ENCODE data around the gene SASH1. TPM values are rescaled to one million over a fixed set of nuclear protein-coding genes. Genes with fewer than 3 reads are reported as not detected.

SASH1 gene
- total and polyA plus RNA-seq, 2 of the 8 experiments (the other 6 are each of a cell fraction or from before 2014, with no cell fraction given), result 6.0 to 20.2 TPM

DNA sequence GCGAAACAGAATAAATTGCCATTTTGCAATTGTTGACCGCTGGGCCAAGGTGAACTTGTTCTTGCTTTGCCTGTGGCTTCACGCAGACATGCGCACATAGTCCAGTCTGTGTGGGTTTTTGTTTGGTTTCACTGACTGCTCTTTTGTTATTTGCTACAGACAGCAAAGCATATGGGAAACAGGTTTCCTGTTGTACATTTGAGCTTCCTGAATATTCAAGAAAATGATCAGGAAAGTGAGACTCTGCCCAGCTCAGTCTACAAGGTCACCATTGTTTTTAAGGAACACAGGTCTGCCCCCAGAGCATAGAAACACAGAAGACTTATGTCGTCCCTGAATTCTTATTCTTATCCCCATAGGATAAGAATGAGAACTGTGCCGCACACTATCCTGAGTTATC, 55.6 kb downstream of the SASH1 start:
- H3K4ac ChIP-seq (replicated peaks; ENCODE audit: insufficient read length, low read depth, low read length), result no peak overlapping the region
- H2AFZ ChIP-seq (ENCODE audit: low read length), result no peak overlapping the region
- no peaks in the 10 kb centered on the region for H3K9me3 ChIP-seq (ENCODE audit: insufficient read depth in 2 of 2, low read depth in 1 of 2, low read length in 1 of 2)
- no peak overlapping the region for H3K56ac ChIP-seq (replicated peaks; ENCODE audit: insufficient read length, low read depth, low read length)
- no peak overlapping the region for H3K27ac ChIP-seq (ENCODE audit: low read depth, low read length)
- H3K14ac ChIP-seq (ENCODE audit: insufficient read length), result no peak overlapping the region
- H2BK5ac ChIP-seq (ENCODE audit: low read depth, low read length), result no peak overlapping the region
- no peak overlapping the region for H4K91ac ChIP-seq (replicated peaks; ENCODE audit: insufficient read length, low read length)
- POLR2A ChIA-PET (ENCODE audit: partially characterized antibody), result no interaction called here
- no peak overlapping the region for H4K8ac ChIP-seq (ENCODE audit: extremely low read depth, insufficient read depth, low read length)
- FAIRE-seq, result no peak
- WGBS, 2 experiments (ENCODE audit: extremely low coverage in 1 of 2, insufficient coverage in 1 of 2, insufficient read length in 1 of 2, insufficient replicate concordance in 2 of 2, low coverage in 1 of 2, low lambda C conversion rate in 2 of 2, missing lambda C conversion rate in 1 of 2), result 89% methylated on average over 6 of the region's 6 CpGs; no CpG with 5 or more reads in 1 of the 2 experiments
- H2BK15ac ChIP-seq (ENCODE audit: low read length), result no peak overlapping the region
- DNase-seq (ENCODE audit: low read depth in 1 of 2, low spot score in 2 of 2), result no peak
- H3K4me3 ChIP-seq (ENCODE audit: extremely low read depth in 1 of 4, insufficient read depth in 2 of 4, low read depth in 3 of 4, low read length in 4 of 4), result no peak overlapping the region
- H3K9ac ChIP-seq (replicated peaks in 1 of 4; ENCODE audit: extremely low read depth in 1 of 4, low read depth in 3 of 4, low read length in 3 of 4), result no peak overlapping the region
- H3K36me3 ChIP-seq (ENCODE audit: control insufficient read depth in 2 of 4, insufficient read depth in 4 of 4, low read length in 3 of 4), result no peaks in the 10 kb centered on the region; a peak in 1 of 8 replicates
- H2BK12ac ChIP-seq (ENCODE audit: low read depth, low read length), result no peak overlapping the region
- H2AK5ac ChIP-seq (ENCODE audit: low read depth, low read length), result no peak overlapping the region
- TF ChIP-seq HDAC2 (IDR thresholded peaks at IDR 0.05; ENCODE audit: borderline replicate concordance in 1 of 2, low read depth in 2 of 2, low read length in 2 of 2) (no peak), RXRA (IDR thresholded peaks at IDR 0.05; ENCODE audit: insufficient read depth, low read depth, low read length) (no peak), BACH1 (IDR thresholded peaks at IDR 0.05; ENCODE audit: low read length) (no peak), GTF2F1 (IDR thresholded peaks at IDR 0.05; ENCODE audit: borderline replicate concordance, low read depth, low read length) (no peak), SP1 (IDR thresholded peaks at IDR 0.05; ENCODE audit: low read depth, low read length) (no peak), TEAD4 (IDR thresholded peaks at IDR 0.05; ENCODE audit: low read depth, low read length) (no peak), RBBP5 (IDR thresholded peaks at IDR 0.05; ENCODE audit: borderline replicate concordance, low read depth, low read length) (no peak)
- TF ChIP-seq, protein P1, sequence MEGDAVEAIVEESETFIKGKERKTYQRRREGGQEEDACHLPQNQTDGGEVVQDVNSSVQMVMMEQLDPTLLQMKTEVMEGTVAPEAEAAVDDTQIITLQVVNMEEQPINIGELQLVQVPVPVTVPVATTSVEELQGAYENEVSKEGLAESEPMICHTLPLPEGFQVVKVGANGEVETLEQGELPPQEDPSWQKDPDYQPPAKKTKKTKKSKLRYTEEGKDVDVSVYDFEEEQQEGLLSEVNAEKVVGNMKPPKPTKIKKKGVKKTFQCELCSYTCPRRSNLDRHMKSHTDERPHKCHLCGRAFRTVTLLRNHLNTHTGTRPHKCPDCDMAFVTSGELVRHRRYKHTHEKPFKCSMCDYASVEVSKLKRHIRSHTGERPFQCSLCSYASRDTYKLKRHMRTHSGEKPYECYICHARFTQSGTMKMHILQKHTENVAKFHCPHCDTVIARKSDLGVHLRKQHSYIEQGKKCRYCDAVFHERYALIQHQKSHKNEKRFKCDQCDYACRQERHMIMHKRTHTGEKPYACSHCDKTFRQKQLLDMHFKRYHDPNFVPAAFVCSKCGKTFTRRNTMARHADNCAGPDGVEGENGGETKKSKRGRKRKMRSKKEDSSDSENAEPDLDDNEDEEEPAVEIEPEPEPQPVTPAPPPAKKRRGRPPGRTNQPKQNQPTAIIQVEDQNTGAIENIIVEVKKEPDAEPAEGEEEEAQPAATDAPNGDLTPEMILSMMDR (IDR thresholded peaks at IDR 0.05; ENCODE audit: control extremely low read depth in 1 of 3, insufficient read depth in 1 of 3, low read depth in 1 of 3, low read length in 3 of 3), result no peak
- no peaks in the 10 kb centered on the region for H3K23me2 ChIP-seq (ENCODE audit: low read depth, low read length)
- CTCF ChIA-PET (ENCODE audit: partially characterized antibody), result no interaction called here
- H4K20me1 ChIP-seq (replicated peaks in 1 of 2; ENCODE audit: control insufficient read depth in 1 of 2, insufficient read depth in 2 of 2, low read length in 2 of 2), result peaks cover 0 to 2% of the 10 kb centered on the region in 2 experiments
- no peaks in the 10 kb centered on the region; the same call in 1 of the 2 replicates for H3K79me1 ChIP-seq (ENCODE audit: low read depth, low read length)
- H4K5ac ChIP-seq (ENCODE audit: insufficient read length, low read depth, low read length), result no peak overlapping the region
- H3K23ac ChIP-seq (ENCODE audit: insufficient read length), result no peak overlapping the region
- no peak overlapping the region for H2BK20ac ChIP-seq (ENCODE audit: low read length)
- 0 out of 2 replicates have a peak overlapping the region, but pooled peaks have one; percentile 24 for H3K18ac ChIP-seq (ENCODE audit: extremely low read depth, low read length)
- H3K79me2 ChIP-seq (ENCODE audit: control insufficient read depth in 1 of 2, insufficient read depth in 2 of 2, low read length in 2 of 2), result peaks cover 0 to 8% of the 10 kb centered on the region in 2 experiments; a peak in 1 of 4 replicates
- H3K4me1 ChIP-seq (replicated peaks in 1 of 4; ENCODE audit: control insufficient read depth in 3 of 4, insufficient read depth in 4 of 4, low read length in 3 of 4), result peaks cover 0 to 3% (median 0%) of the 10 kb centered on the region in 4 experiments; a peak in 1 of 7 replicates
- no peaks in the 10 kb centered on the region for H3K27me3 ChIP-seq (replicated peaks in 1 of 4; ENCODE audit: control insufficient read depth in 3 of 4, extremely low read depth in 1 of 4, insufficient read depth in 3 of 4, low read length in 3 of 4)
- H3K4me2 ChIP-seq (ENCODE audit: insufficient read depth in 1 of 2, low read depth in 2 of 2, low read length in 2 of 2), result no peak overlapping the region
- H2BK120ac ChIP-seq (replicated peaks; ENCODE audit: low read depth, low read length), result no peak overlapping the region

Measured in H1 (cell line).